Measurements from ENCODE around the gene SLC22A14. TPM values are rescaled to one million over a fixed set of nuclear protein-coding genes. Genes with fewer than 3 reads are reported as not detected.

The SLC22A14 gene
- total and polyA plus RNA-seq, 2 donors (not counting 3 experiments of a cell fraction or from before 2014, with no cell fraction given) = not detected

DNA sequence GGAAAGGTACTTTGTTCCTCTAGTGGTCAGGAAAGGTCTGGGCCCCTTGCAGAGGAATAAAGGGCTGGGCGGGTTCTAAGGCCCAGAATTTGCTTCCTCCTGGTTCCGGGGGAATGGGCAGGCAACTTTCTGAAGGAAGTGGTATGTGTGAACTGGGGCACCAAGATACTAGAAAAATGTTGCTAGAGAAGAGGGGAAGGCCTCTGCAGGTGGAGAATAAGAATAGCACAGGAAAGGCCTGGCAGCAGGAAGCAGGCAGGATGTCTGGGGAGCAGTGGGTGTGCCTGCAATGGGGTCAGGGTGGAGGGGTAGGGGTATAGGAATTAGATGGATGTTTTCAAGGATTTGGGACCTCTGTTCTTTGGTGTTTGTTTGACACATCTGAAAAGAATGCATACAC lies 14.4 kb upstream of the SLC22A14 start:
- no peaks in the 10 kb centered on the region for H4K20me1 ChIP-seq (replicated peaks; ENCODE audit: control insufficient read depth, extremely low read depth, insufficient read depth, low read length)
- FAIRE-seq (no peak), DNase-seq (ENCODE audit: low read depth, low spot score) (no peak)
- BruUV-seq (replicated peaks) = no TSS peak
- no peaks in the 10 kb centered on the region for H3K4me1 ChIP-seq (ENCODE audit: control insufficient read depth, extremely low read depth, insufficient read depth, low read length)
- no peak overlapping the region for H3K4me3 ChIP-seq (replicated peaks in 1 of 3; ENCODE audit: insufficient read depth in 1 of 3, low read depth in 1 of 3, low read length in 3 of 3)
- no peak overlapping the region for H3K4me2 ChIP-seq (ENCODE audit: insufficient read depth, low read length)
- H3K9me3 ChIP-seq (replicated peaks; ENCODE audit: control insufficient read depth, insufficient read depth, low read length) = no peaks in the 10 kb centered on the region
- no peak for TF ChIP-seq JUN (IDR thresholded peaks at IDR 0.05; ENCODE audit: borderline replicate concordance, insufficient read depth, insufficient read length, low read depth)
- TF ChIP-seq MAX (IDR thresholded peaks at IDR 0.05; ENCODE audit: insufficient read depth, insufficient read length) = no peak
- no peak for TF ChIP-seq EZH2 (IDR thresholded peaks at IDR 0.05; ENCODE audit: borderline replicate concordance, low read depth, low read length, severe bottlenecking)
- no peak for TF ChIP-seq FOS (IDR thresholded peaks at IDR 0.05; ENCODE audit: borderline replicate concordance, insufficient read depth, low read length)
- no peak for TF ChIP-seq MYC (IDR thresholded peaks at IDR 0.05; ENCODE audit: low read depth, low read length)
- TF ChIP-seq CTCF (IDR thresholded peaks at IDR 0.05; ENCODE audit: extremely low read depth in 1 of 2, insufficient read depth in 1 of 2, low read depth in 1 of 2, low read length in 2 of 2) = no peak
- no peak for TF ChIP-seq POLR2A (IDR thresholded peaks at IDR 0.05; ENCODE audit: low read depth, low read length)
- TF ChIP-seq GATA2 (IDR thresholded peaks at IDR 0.05; ENCODE audit: insufficient read depth, insufficient read length, low read depth, low read length) = no peak
- TF ChIP-seq POLR2AphosphoS5 (IDR thresholded peaks at IDR 0.05; ENCODE audit: insufficient read depth, low read depth, low read length) = no peak
- intact Hi-C loops (cut with micrococcal nuclease) = no loop called here
- H3K9ac ChIP-seq (replicated peaks; ENCODE audit: extremely low read depth, insufficient read depth, low read length) = no peak overlapping the region
- ChIA-PET CTCF (no interaction called here), POLR2A (no interaction called here)
- H3K27me3 ChIP-seq (ENCODE audit: control insufficient read depth in 2 of 2, insufficient read depth in 2 of 2, low read length in 2 of 2) = no peaks in the 10 kb centered on the region
- no peak overlapping the region for H2AFZ ChIP-seq (ENCODE audit: low read depth, low read length)
- H3K27ac ChIP-seq (ENCODE audit: insufficient read depth, low read depth, low read length) = no peak overlapping the region
- H3K36me3 ChIP-seq (ENCODE audit: control insufficient read depth in 2 of 2, extremely low read depth in 1 of 2, insufficient read depth in 2 of 2, low read length in 2 of 2) = no peaks in the 10 kb centered on the region
- dilution Hi-C loops (cut with MboI; ENCODE audit: extremely low pct_ligation_motif_present, low sequenced_read_pairs) = no loop called here
- no peaks in the 10 kb centered on the region for H3K79me2 ChIP-seq (ENCODE audit: control insufficient read depth, insufficient read depth, low read length)
- no peaks in the 10 kb centered on the region for H3K9me1 ChIP-seq (replicated peaks; ENCODE audit: control insufficient read depth, extremely low read depth, insufficient read depth, low read length)

Data from endothelial cell of umbilical vein (primary cell).